HepG2 (cell line): ENCODE data around the gene TEDC2. TPM values are rescaled to one million over a fixed set of nuclear protein-coding genes. Genes with fewer than 3 reads are reported as not detected.

ENCODE experiments used
- GATAD2A ChIP-seq: IDR thresholded peaks from 2 replicates; pipeline ENCODE4 v1.6.1; 2016
- HNRNPLL ChIP-seq: fragments of 200-400 bp; formaldehyde crosslinking; IDR thresholded peaks from 2 replicates; pipeline ENCODE4 v1.6.1; 2017; ENCODE audit warnings: mild to moderate bottlenecking, low read depth, low read length; ENCODE audit not compliant: poor library complexity, severe bottlenecking
- KLF13 ChIP-seq: sonication (generic); formaldehyde crosslinking; IDR thresholded peaks from 2 replicates; pipeline ENCODE4 v1.4.0; 2020; ENCODE audit warnings: mild to moderate bottlenecking, missing genetic modification reagents
- MAF1 ChIP-seq: sonication (generic); formaldehyde crosslinking; IDR thresholded peaks from 2 replicates; pipeline ENCODE4 v1.5.0; 2020; ENCODE audit warnings: missing genetic modification reagents, borderline replicate concordance
- MBNL3 ChIP-seq: fragments of 250-450 bp; sonication (Bioruptor Pico); conservative IDR thresholded peaks from 2 replicates; pipeline ENCODE4 v1.8.0; 2022; ENCODE audit warnings: mild to moderate bottlenecking, inconsistent platforms
- PHF20 ChIP-seq: sonication (generic); formaldehyde crosslinking; IDR thresholded peaks from 2 replicates; pipeline ENCODE4 v1.5.0; 2020; ENCODE audit warnings: mild to moderate bottlenecking, missing genetic modification reagents
- POLR2G ChIP-seq: fragments of 200-400 bp; formaldehyde crosslinking; IDR thresholded peaks from 2 replicates; pipeline ENCODE4 v1.6.1; 2018; ENCODE audit warnings: mild to moderate bottlenecking, low read depth, low read length, moderate library complexity
- RFX1 ChIP-seq: fragments of 450-650 bp; IDR thresholded peaks from 2 replicates; pipeline ENCODE4 v1.6.1; 2017
- RXRB ChIP-seq: IDR thresholded peaks from 2 replicates; pipeline ENCODE4 v1.6.1; 2016; ENCODE audit warnings: borderline replicate concordance, missing genetic modification reagents, missing compliant biosample characterization
- SMC3 ChIP-seq: IDR thresholded peaks from 2 replicates; pipeline ENCODE4 v1.6.1; 2011; ENCODE audit warnings: low read length, improper control_type of control experiment
- SP1 ChIP-seq, 2 experiments: fragments of 450-650 bp in 1 of 2; sonication (generic) in 1 of 2; formaldehyde crosslinking in 1 of 2; IDR thresholded peaks; 2 replicates each; pipeline versions ENCODE4 v1.4.0 to v1.6.1; 2016 to 2020; ENCODE audit warnings: missing genetic modification reagents in 1 of 2
- TEAD2 ChIP-seq: sonication (generic); formaldehyde crosslinking; IDR thresholded peaks from 2 replicates; pipeline ENCODE4 v1.9.0; 2021; ENCODE audit warnings: missing genetic modification reagents
- ZMAT3 ChIP-seq: sonication (generic); formaldehyde crosslinking; conservative IDR thresholded peaks from 2 replicates; pipeline ENCODE4 v1.7.0; 2021; ENCODE audit warnings: missing genetic modification reagents
- ZNF101 ChIP-seq: sonication (generic); formaldehyde crosslinking; IDR thresholded peaks from 2 replicates; pipeline ENCODE4 v1.4.0; 2020; ENCODE audit warnings: mild to moderate bottlenecking, low read depth, missing genetic modification reagents, borderline replicate concordance
- ZNF570 ChIP-seq: sonication (generic); formaldehyde crosslinking; IDR thresholded peaks from 2 replicates; pipeline ENCODE4 v1.4.0; 2020; ENCODE audit warnings: mild to moderate bottlenecking, missing genetic modification reagents, borderline replicate concordance
- ZNF609 ChIP-seq: sonication (generic); formaldehyde crosslinking; IDR thresholded peaks from 2 replicates; pipeline ENCODE4 v1.4.0; 2020; ENCODE audit warnings: mild to moderate bottlenecking, missing genetic modification reagents, borderline replicate concordance
- ZNF7 ChIP-seq: IDR thresholded peaks from 2 replicates; pipeline ENCODE4 v1.6.1; 2016; ENCODE audit warnings: missing biosample characterization, missing genetic modification reagents
- ZNF883 ChIP-seq: sonication (generic); formaldehyde crosslinking; IDR thresholded peaks from 2 replicates; pipeline ENCODE4 v1.5.1; 2020; ENCODE audit warnings: mild to moderate bottlenecking, missing genetic modification reagents; ENCODE audit errors: not compliant biosample characterization
- polyA plus RNA-seq, 8 experiments: library from polyadenylated mRNA; depleted of rRNA in 3 of 8; stranded (reverse) in 7 of 8; unstranded in 1 of 8; fragments of >200 nt; fragmentation: Illumina TruSeq in 4 of 8; extraction: Trizol in 4 of 8; gene quantifications; 2 replicates each; pipeline versions ENCODE4 v1.2.1 to v1.2.3, GENCODE V29; 2011 to 2016; ENCODE audit warnings: low read depth in 4 of 8, missing spikeins in 1 of 8, mixed read lengths in 1 of 8; ENCODE audit not compliant: insufficient read depth in 1 of 8
- total RNA-seq, 5 experiments: library from RNA; depleted of rRNA; stranded (reverse); fragments of >200 nt; fragmentation: Illumina TruSeq; extraction: Trizol; gene quantifications; 2 replicates each; pipeline ENCODE4 v1.2.3, GENCODE V29; 2016; ENCODE audit warnings: low read depth in 1 of 5
- TF ChIP-seq, protein P1 (sequence below): sonication (generic); formaldehyde crosslinking; IDR thresholded peaks from 2 replicates; pipeline ENCODE4 v1.4.0; 2020; ENCODE audit warnings: mild to moderate bottlenecking, missing genetic modification reagents
- TF ChIP-seq, protein P2 (sequence below): sonication (generic); formaldehyde crosslinking; IDR thresholded peaks from 2 replicates; pipeline ENCODE4 v1.4.0; 2020; ENCODE audit warnings: missing genetic modification reagents, borderline replicate concordance
- TF ChIP-seq, protein P3 (sequence below): sonication (generic); formaldehyde crosslinking; IDR thresholded peaks from 2 replicates; pipeline ENCODE4 v1.4.0; 2020; ENCODE audit warnings: missing genetic modification reagents
- TF ChIP-seq, protein P4 (sequence below): IDR thresholded peaks from 2 replicates; pipeline ENCODE4 v1.6.1; 2016

The TEDC2 gene
- total and polyA plus RNA-seq, 2 of the 13 experiments (the other 11 are each of a cell fraction or from before 2014, with no cell fraction given): 6.2 to 24.4 TPM

GRCh38 chr16:2459647-2460390, at the start of gene TEDC2 (continued):
- TF ChIP-seq, protein P1, sequence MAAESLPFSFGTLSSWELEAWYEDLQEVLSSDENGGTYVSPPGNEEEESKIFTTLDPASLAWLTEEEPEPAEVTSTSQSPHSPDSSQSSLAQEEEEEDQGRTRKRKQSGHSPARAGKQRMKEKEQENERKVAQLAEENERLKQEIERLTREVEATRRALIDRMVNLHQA (CRISPR knock-in tag): no peak
- TF ChIP-seq, protein P2, sequence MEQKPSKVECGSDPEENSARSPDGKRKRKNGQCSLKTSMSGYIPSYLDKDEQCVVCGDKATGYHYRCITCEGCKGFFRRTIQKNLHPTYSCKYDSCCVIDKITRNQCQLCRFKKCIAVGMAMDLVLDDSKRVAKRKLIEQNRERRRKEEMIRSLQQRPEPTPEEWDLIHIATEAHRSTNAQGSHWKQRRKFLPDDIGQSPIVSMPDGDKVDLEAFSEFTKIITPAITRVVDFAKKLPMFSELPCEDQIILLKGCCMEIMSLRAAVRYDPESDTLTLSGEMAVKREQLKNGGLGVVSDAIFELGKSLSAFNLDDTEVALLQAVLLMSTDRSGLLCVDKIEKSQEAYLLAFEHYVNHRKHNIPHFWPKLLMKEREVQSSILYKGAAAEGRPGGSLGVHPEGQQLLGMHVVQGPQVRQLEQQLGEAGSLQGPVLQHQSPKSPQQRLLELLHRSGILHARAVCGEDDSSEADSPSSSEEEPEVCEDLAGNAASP: no peak
- no peak for TF ChIP-seq ZNF609 (CRISPR knock-in tag)
- no peak for TF ChIP-seq ZNF883 (CRISPR knock-in tag)
- TF ChIP-seq KLF13 (CRISPR knock-in tag): no peak
- peak; percentile 75 for TF ChIP-seq POLR2G
- no peak for TF ChIP-seq MBNL3
- TF ChIP-seq RXRB (CRISPR knock-in tag): 0 out of 2 replicates have a peak, but pooled peaks have one; percentile 7
- no peak for TF ChIP-seq SMC3
- peak; percentile 64 for TF ChIP-seq HNRNPLL
- TF ChIP-seq PHF20 (CRISPR knock-in tag): peak; percentile 68
- 0 out of 2 replicates have a peak, but pooled peaks have one; percentile 39 for TF ChIP-seq TEAD2 (CRISPR knock-in tag)
- no peak for TF ChIP-seq SP1 (IDR thresholded peaks at IDR 0.05)
- TF ChIP-seq SP1 (CRISPR knock-in tag; IDR thresholded peaks at IDR 0.05): peak; percentile 93
- TF ChIP-seq, protein P3, sequence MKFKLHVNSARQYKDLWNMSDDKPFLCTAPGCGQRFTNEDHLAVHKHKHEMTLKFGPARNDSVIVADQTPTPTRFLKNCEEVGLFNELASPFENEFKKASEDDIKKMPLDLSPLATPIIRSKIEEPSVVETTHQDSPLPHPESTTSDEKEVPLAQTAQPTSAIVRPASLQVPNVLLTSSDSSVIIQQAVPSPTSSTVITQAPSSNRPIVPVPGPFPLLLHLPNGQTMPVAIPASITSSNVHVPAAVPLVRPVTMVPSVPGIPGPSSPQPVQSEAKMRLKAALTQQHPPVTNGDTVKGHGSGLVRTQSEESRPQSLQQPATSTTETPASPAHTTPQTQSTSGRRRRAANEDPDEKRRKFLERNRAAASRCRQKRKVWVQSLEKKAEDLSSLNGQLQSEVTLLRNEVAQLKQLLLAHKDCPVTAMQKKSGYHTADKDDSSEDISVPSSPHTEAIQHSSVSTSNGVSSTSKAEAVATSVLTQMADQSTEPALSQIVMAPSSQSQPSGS (CRISPR knock-in tag): 0 out of 2 replicates have a peak, but pooled peaks have one; percentile 17
- TF ChIP-seq ZNF7 (CRISPR knock-in tag): no peak
- no peak for TF ChIP-seq ZNF101 (CRISPR knock-in tag)
- TF ChIP-seq, protein P4, sequence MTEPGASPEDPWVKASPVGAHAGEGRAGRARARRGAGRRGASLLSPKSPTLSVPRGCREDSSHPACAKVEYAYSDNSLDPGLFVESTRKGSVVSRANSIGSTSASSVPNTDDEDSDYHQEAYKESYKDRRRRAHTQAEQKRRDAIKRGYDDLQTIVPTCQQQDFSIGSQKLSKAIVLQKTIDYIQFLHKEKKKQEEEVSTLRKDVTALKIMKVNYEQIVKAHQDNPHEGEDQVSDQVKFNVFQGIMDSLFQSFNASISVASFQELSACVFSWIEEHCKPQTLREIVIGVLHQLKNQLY (CRISPR knock-in tag): peak; percentile 22; the same call in 1 of the 2 replicates
- TF ChIP-seq ZNF570 (CRISPR knock-in tag): 0 out of 2 replicates have a peak, but pooled peaks have one; percentile 35
- TF ChIP-seq RFX1: no peak
- no peak for TF ChIP-seq GATAD2A (CRISPR knock-in tag)
- no peak for TF ChIP-seq MAF1
- no peak for TF ChIP-seq ZMAT3 (CRISPR knock-in tag)
